Ovary (tissue), 3 donors: Measurements from ENCODE around the gene HNRNPL.

Source experiments
- CTCF ChIP-seq, 3 donors: fragments of 450-650 bp in 2 of 3; fragments of 200-600 bp in 1 of 3; IDR thresholded peaks; one replicate each; pipeline versions ENCODE4 v1.5.1 to v1.8.0; 2016 to 2022; ENCODE audit warnings: antibody characterized with exemption in 3 of 3, mild to moderate bottlenecking in 1 of 3
- POLR2A ChIP-seq: fragments of 450-650 bp; IDR thresholded peaks from one replicate; pipeline ENCODE4 v1.6.1; 2017; ENCODE audit warnings: antibody characterized with exemption, mild to moderate bottlenecking, moderate library complexity
- donor health status: DM: no; HTN: no; CAD: no.

DNA sequence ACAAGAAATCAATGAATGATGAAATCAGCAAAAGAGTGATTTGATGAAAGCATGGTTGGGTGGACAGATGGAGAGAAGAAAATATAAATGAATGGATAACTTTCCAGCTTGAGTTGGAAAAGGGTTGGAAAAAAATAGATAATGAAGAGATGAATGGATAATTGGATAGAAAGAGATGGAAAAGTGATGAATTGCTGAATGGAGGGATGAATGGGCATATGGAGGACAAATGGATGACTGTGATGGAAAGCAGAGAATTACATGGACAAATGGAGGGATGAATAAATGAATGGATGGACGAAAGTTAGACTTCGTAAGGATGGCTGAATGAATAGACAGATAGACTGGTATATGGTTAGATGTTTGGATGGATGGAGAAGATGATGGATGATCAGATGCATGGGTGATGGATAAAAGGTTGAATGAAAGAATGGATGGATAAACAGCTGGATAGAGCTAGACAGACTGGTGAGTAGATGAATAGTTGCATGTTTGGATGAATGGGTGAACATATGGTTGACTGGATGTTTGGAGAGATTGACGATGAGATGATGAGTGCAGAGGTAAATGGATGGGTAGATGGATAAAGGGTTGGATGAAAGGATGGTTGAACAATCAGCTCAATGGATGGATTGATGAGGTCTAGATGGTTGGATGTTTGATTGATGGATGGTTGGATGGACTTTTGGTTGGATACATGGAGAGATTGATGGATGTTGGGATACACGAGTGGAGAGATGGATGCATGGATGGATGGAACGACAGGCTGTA lies 49.0 kb downstream of the HNRNPL start:
- TF ChIP-seq CTCF (IDR thresholded peaks at IDR 0.05), result no peak
- TF ChIP-seq POLR2A, result no peak
